Transverse colon (tissue), 4 donors: ENCODE measurements around the gene LAMA3.

ENCODE experiments used
- CTCF ChIP-seq, 5 experiments: fragments of 200-600 bp in 3 of 5; fragments of 450-650 bp in 2 of 5; sonication (generic) in 3 of 5; IDR thresholded peaks; 1 replicate in 2 of 5; 2 replicates in 3 of 5; pipeline ENCODE4 v1.5.1; 2016 to 2017; ENCODE audit warnings: antibody characterized with exemption in 5 of 5, inconsistent platforms in 3 of 5, mild to moderate bottlenecking in 2 of 5, moderate library complexity in 1 of 5
- EP300 ChIP-seq: sonication (generic); formaldehyde crosslinking; IDR thresholded peaks from one replicate; pipeline ENCODE4 v1.6.1; 2017; ENCODE audit warnings: antibody characterized with exemption, low read depth
- POLR2A ChIP-seq: fragments of 450-650 bp; IDR thresholded peaks from one replicate; pipeline ENCODE4 v1.6.1; 2016; ENCODE audit warnings: antibody characterized with exemption, mild to moderate bottlenecking, moderate library complexity
- POLR2AphosphoS5 ChIP-seq, 3 donors: sonication (generic); formaldehyde crosslinking; IDR thresholded peaks; one replicate each; pipeline ENCODE4 v1.6.1; 2016; ENCODE audit warnings: antibody characterized with exemption in 3 of 3

- TF ChIP-seq CTCF (IDR thresholded peaks at IDR 0.05): no peak
- no peak for TF ChIP-seq POLR2A
- no peak for TF ChIP-seq POLR2AphosphoS5 (IDR thresholded peaks at IDR 0.05)
- no peak for TF ChIP-seq EP300
These were observed 196.5 kb downstream of the LAMA3 start for GRCh38 chr18:23885750-23886149.
